Mesenchymal stem cell (in vitro differentiated cells and primary cell): ENCODE measurements around the gene HOXD9.

Experiments
- DNase-seq: peaks from one replicate; pipeline ENCODE4 v3.0.0-alpha.2; 2013
- H2AFZ ChIP-seq: one replicate; pipeline ENCODE4 v1.6.1; 2013; ENCODE audit warnings: low read depth, mild to moderate bottlenecking, control low read depth, inconsistent platforms, low read length, moderate library complexity
- H2AK5ac ChIP-seq: 2 replicates; pipeline ENCODE4 v1.6.1; 2013; ENCODE audit warnings: low read length, moderate library complexity, mild to moderate bottlenecking, inconsistent platforms; ENCODE audit not compliant: severe bottlenecking
- H2BK120ac ChIP-seq: one replicate; pipeline ENCODE4 v1.6.1; 2013; ENCODE audit warnings: low read depth, mild to moderate bottlenecking, inconsistent platforms, low read length, moderate library complexity
- H2BK12ac ChIP-seq, 2 experiments: one replicate each; pipeline ENCODE4 v1.6.1; 2013; ENCODE audit warnings: inconsistent platforms in 2 of 2, low read length in 2 of 2, mild to moderate bottlenecking in 2 of 2, moderate library complexity in 2 of 2, control low read depth in 1 of 2
- H2BK15ac ChIP-seq: one replicate; pipeline ENCODE4 v1.6.1; 2013; ENCODE audit warnings: mild to moderate bottlenecking, low read depth, inconsistent platforms; ENCODE audit not compliant: poor library complexity, severe bottlenecking
- H2BK5ac ChIP-seq: 2 replicates; pipeline ENCODE4 v1.6.1; 2013; ENCODE audit warnings: low read depth, mild to moderate bottlenecking, low read length, control low read depth, inconsistent platforms; ENCODE audit not compliant: poor library complexity, severe bottlenecking
- H3K14ac ChIP-seq, 2 experiments: one replicate each; pipeline ENCODE4 v1.6.1; 2013; ENCODE audit warnings: inconsistent platforms in 2 of 2, low read length in 2 of 2, control low read depth in 1 of 2, mild to moderate bottlenecking in 1 of 2, moderate library complexity in 1 of 2
- H3K18ac ChIP-seq, 2 experiments: one replicate each; pipeline ENCODE4 v1.6.1; 2013; ENCODE audit warnings: inconsistent platforms in 2 of 2, low read length in 2 of 2, control low read depth in 1 of 2, low read depth in 1 of 2, mild to moderate bottlenecking in 1 of 2
- H3K23ac ChIP-seq, 2 experiments: one replicate each; pipeline ENCODE4 v1.6.1; 2013; ENCODE audit warnings: inconsistent platforms in 2 of 2, low read length in 2 of 2, mild to moderate bottlenecking in 2 of 2, moderate library complexity in 2 of 2, control low read depth in 1 of 2
- H3K27ac ChIP-seq: 2 replicates; pipeline ENCODE4 v1.5.1; 2013; ENCODE audit warnings: mild to moderate bottlenecking, moderate library complexity, low read length, control low read depth, inconsistent platforms; ENCODE audit not compliant: poor library complexity, severe bottlenecking
- H3K27me3 ChIP-seq, 2 experiments: 2 replicates each; pipeline versions ENCODE4 v1.6.1 to v1.7.0; 2013; ENCODE audit warnings: low read length in 2 of 2, mild to moderate bottlenecking in 2 of 2, moderate library complexity in 2 of 2, control low read depth in 1 of 2, inconsistent platforms in 1 of 2; ENCODE audit not compliant: control insufficient read depth in 1 of 2, insufficient read depth in 1 of 2
- H3K36me3 ChIP-seq, 2 experiments: 2 replicates each; pipeline versions ENCODE4 v1.6.1 to v1.7.0; 2013; ENCODE audit warnings: low read length in 2 of 2, control low read depth in 1 of 2, inconsistent platforms in 1 of 2, low read depth in 1 of 2, mild to moderate bottlenecking in 1 of 2; ENCODE audit not compliant: insufficient read depth in 2 of 2, control insufficient read depth in 1 of 2
- H3K4ac ChIP-seq, 2 experiments: one replicate each; pipeline ENCODE4 v1.6.1; 2013; ENCODE audit warnings: inconsistent platforms in 2 of 2, low read length in 2 of 2, mild to moderate bottlenecking in 2 of 2, moderate library complexity in 2 of 2, control low read depth in 1 of 2, low read depth in 1 of 2
- H3K4me1 ChIP-seq: 2 replicates; pipeline ENCODE4 v1.6.1; 2013; ENCODE audit warnings: low read depth, low read length, control low read depth; ENCODE audit not compliant: control insufficient read depth, insufficient read depth
- H3K4me2 ChIP-seq: 2 replicates; pipeline ENCODE4 v1.6.1; 2013; ENCODE audit warnings: low read length, mild to moderate bottlenecking, inconsistent platforms; ENCODE audit not compliant: poor library complexity, severe bottlenecking
- H3K4me3 ChIP-seq, 2 experiments: 2 replicates each; pipeline versions ENCODE4 v1.5.1 to v1.7.0; 2013; ENCODE audit warnings: low read length in 2 of 2, mild to moderate bottlenecking in 2 of 2, control low read depth in 1 of 2, low read depth in 1 of 2; ENCODE audit not compliant: insufficient read depth in 1 of 2
- H3K79me1 ChIP-seq: replicated peaks from 2 replicates; pipeline ENCODE4 v1.6.1; 2013; ENCODE audit warnings: mild to moderate bottlenecking, control low read depth, low read length, inconsistent platforms; ENCODE audit not compliant: poor library complexity, severe bottlenecking
- H3K9ac ChIP-seq: 2 replicates; pipeline ENCODE4 v1.7.0; 2013; ENCODE audit warnings: mild to moderate bottlenecking, low read length, moderate library complexity
- H3K9me3 ChIP-seq: 2 replicates; pipeline ENCODE4 v1.7.0; 2013; ENCODE audit warnings: mild to moderate bottlenecking, low read length; ENCODE audit not compliant: control insufficient read depth
- H4K8ac ChIP-seq: one replicate; pipeline ENCODE4 v1.6.1; 2013; ENCODE audit warnings: inconsistent platforms, mild to moderate bottlenecking, low read length, moderate library complexity
- H4K91ac ChIP-seq: one replicate; pipeline ENCODE4 v1.6.1; 2013; ENCODE audit warnings: mild to moderate bottlenecking, low read length, inconsistent platforms
- WGBS: methylation state at CpG from one replicate; pipeline ENCODE4 v1.1.7; 2013; ENCODE audit warnings: mixed read lengths; 5-methylcytosine and 5-hydroxymethylcytosine counted together

The HOXD9 gene

DNA sequence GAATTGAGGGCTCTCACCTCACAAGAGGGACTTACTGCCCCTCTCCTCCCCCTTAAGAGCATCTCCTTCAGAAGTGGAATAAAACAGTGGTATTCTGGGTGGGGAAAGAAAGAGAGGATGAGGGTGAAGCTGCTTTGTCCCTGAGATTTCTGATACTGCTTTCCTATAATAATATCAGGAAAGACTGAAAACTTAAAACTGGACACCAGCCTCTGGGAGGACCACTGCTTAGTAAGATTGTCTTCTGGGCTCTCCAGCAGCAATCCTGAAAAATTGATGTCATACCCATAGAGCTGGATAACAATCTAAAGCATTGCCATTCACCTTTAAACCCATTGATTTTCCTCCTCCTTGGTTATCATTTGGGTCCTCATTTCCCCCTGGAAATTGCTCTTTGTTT, 24.1 kb downstream of the HOXD9 start:
- no peak overlapping the region for H2BK12ac ChIP-seq

DNA sequence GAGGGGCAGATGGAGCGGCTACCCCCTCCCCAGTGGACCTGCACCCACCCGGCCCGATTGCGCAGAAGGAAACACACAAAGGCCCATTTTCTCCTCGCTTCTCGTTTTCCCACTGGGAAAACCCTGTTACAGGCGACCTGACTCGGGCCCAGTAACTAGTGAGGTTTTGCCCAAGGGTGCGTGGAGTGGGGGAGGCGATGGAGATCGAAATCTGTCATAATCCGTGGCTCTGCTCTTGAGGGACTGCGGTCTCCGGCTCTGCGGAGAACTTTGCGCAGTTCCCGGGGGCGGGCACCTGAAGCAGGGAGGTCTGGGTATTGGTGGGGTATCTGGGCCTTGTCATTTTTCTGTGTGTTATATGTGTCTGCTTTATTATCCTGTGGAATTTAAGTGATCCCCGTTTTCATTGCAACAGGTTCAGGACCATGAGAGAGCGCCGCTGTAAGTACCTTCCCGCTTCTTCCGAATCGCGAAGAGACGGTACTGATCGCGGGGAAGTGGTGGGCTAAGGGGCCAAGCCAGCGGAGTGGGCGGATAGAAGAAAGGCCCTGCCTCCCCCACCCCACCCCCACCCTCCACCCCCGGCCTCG, 24.8 kb downstream of the HOXD9 start:
- peaks cover 3 to 10% of the 10 kb centered on the region in 2 experiments for H3K36me3 ChIP-seq
- no peak for DNase-seq
- no peak overlapping the region for H3K9ac ChIP-seq
- no peak overlapping the region for H3K23ac ChIP-seq
- H3K9me3 ChIP-seq, result no peaks in the 10 kb centered on the region
- peaks cover 9% of the 10 kb centered on the region for H3K4me1 ChIP-seq
- peaks cover 0 to 67% of the 10 kb centered on the region in 2 experiments for H3K27me3 ChIP-seq
- H4K91ac ChIP-seq, result no peak overlapping the region
- no peak overlapping the region for H3K4ac ChIP-seq
- no peak overlapping the region for H3K4me3 ChIP-seq
- no peak overlapping the region for H3K14ac ChIP-seq
- no peak overlapping the region for H2AK5ac ChIP-seq
- no peak overlapping the region for H3K18ac ChIP-seq
- 32% methylated on average over 19 of the region's 32 CpGs for WGBS
- peaks cover 14% of the 10 kb centered on the region for H3K79me1 ChIP-seq
- no peak overlapping the region for H2BK15ac ChIP-seq
- H2AFZ ChIP-seq, result no peak overlapping the region
- no peak overlapping the region for H4K8ac ChIP-seq
- no peak overlapping the region for H3K4me2 ChIP-seq
- no peak overlapping the region for H2BK5ac ChIP-seq
- no peak overlapping the region for H2BK120ac ChIP-seq
- no peak overlapping the region for H3K27ac ChIP-seq
- no peak overlapping the region for H2BK12ac ChIP-seq

More for the DNA sequence above, 24.1 kb downstream of the HOXD9 start:
- Histone ChIP-seq H3K9ac (no peak overlapping the region), H3K18ac (no peak overlapping the region), H2BK5ac (no peak overlapping the region), H3K79me1 (peaks cover 14% of the 10 kb centered on the region), H3K27ac (no peak overlapping the region), H3K23ac (no peak overlapping the region), H3K4ac (no peak overlapping the region), H3K36me3 (peaks cover 3 to 10% of the 10 kb centered on the region in 2 experiments), H2BK15ac (no peak overlapping the region), H4K91ac (no peak overlapping the region), H3K4me2 (no peak overlapping the region), H3K27me3 (peaks cover 0 to 69% of the 10 kb centered on the region in 2 experiments), H4K8ac (no peak overlapping the region), H3K4me1 (peaks cover 6% of the 10 kb centered on the region), H2AK5ac (no peak overlapping the region), H3K4me3 (no peak overlapping the region), H3K14ac (no peak overlapping the region), H3K9me3 (no peaks in the 10 kb centered on the region), H2BK120ac (no peak overlapping the region), H2AFZ (no peak overlapping the region)
- no peak for DNase-seq

DNA sequence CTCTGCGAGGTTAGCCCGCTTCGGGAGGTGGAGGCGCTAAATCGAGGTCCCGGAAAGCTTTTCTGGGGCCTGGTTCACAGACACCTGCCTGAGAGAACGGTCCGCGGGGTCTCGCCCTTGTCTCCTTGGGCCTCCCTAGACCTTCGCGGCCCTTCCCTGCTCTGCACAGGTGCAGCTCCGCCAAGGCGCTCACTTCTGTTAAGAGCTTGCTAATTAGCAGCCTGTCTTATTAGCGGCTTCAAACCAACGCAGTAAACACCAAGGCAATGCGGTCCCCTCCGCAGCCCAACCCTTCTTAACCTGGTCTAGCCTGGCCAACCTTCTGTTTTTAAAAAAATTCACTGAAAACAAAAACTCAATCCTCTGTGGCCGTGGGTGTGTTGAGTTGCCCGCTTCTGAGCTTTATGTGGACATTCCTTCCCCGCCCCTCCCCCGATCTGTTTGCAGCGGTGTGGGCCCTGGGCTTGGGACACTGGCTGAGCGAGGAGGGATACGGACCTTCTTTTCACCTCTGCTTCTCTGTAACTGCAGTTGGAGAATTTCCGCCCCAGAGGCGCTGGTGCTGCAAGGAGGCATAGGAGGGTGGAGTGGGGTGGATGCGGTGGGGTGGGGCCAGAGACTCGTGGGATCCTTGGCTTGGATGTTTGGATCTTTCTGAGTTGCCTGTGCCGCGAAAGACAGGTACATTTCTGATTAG, 25.4 kb downstream of the HOXD9 start:
- WGBS, result 18% methylated on average over 31 of the region's 31 CpGs

DNA sequence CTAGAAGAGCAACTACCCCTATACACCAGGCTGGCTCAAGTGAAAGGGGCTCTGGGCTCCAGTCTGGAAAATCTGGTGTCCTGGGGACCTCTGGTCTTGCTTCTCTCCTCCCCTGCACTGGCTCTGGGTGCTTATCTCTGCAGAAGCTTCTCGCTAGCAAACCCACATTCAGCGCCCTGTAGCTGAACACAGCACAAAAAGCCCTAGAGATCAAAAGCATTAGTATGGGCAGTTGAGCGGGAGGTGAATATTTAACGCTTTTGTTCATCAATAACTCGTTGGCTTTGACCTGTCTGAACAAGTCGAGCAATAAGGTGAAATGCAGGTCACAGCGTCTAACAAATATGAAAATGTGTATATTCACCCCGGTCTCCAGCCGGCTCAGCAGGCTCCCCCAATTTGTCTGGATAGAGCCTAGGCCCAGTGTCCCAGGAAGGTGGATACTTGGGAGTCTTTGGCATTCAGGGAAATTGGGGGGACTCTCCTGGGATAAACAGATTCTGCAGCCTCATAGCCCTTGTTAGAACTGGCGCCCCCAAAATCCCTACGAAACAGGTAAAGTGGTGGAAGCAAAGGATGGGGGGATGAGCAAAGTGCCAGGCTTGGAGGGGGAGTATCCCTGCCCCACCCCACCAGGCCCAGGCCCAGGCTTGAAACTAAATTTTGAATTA, 26.4 kb downstream of the HOXD9 start:
- peaks cover 12% of the 10 kb centered on the region for H3K4me1 ChIP-seq
- DNase-seq, result no peak
- H3K23ac ChIP-seq, result no peak overlapping the region
- no peak overlapping the region for H2BK15ac ChIP-seq
- H3K9me3 ChIP-seq, result no peaks in the 10 kb centered on the region
- H4K91ac ChIP-seq, result no peak overlapping the region
- no peak overlapping the region for H2BK12ac ChIP-seq
- no peak overlapping the region for H3K4me2 ChIP-seq
- no peak overlapping the region for H2AFZ ChIP-seq
- no peak overlapping the region for H3K18ac ChIP-seq
- H2BK120ac ChIP-seq, result no peak overlapping the region
- H3K27ac ChIP-seq, result no peak overlapping the region
- no peak overlapping the region for H3K14ac ChIP-seq
- H3K79me1 ChIP-seq, result peaks cover 8% of the 10 kb centered on the region
- H2AK5ac ChIP-seq, result no peak overlapping the region
- no peak overlapping the region for H3K9ac ChIP-seq
- no peak overlapping the region for H2BK5ac ChIP-seq
- no peak overlapping the region for H4K8ac ChIP-seq
- 45% methylated on average over 11 of the region's 11 CpGs for WGBS
- H3K4ac ChIP-seq, result no peak overlapping the region
- peaks cover 9 to 14% of the 10 kb centered on the region in 2 experiments for H3K36me3 ChIP-seq
- no peak overlapping the region for H3K4me3 ChIP-seq
- peaks cover 0 to 68% of the 10 kb centered on the region in 2 experiments for H3K27me3 ChIP-seq

More for the DNA sequence above, 25.4 kb downstream of the HOXD9 start:
- H4K8ac ChIP-seq, result no peak overlapping the region
- peaks cover 7 to 13% of the 10 kb centered on the region in 2 experiments for H3K36me3 ChIP-seq
- no peak overlapping the region for H3K4me3 ChIP-seq
- H3K4me1 ChIP-seq, result peaks cover 12% of the 10 kb centered on the region
- H3K4ac ChIP-seq, result no peak overlapping the region
- H2AFZ ChIP-seq, result no peak overlapping the region
- H3K27me3 ChIP-seq, result peaks cover 0 to 68% of the 10 kb centered on the region in 2 experiments
- no peak overlapping the region for H2BK120ac ChIP-seq
- H3K27ac ChIP-seq, result no peak overlapping the region
- DNase-seq, result no peak
- no peak overlapping the region for H2BK5ac ChIP-seq
- H3K18ac ChIP-seq, result no peak overlapping the region
- H2BK15ac ChIP-seq, result no peak overlapping the region
- H3K79me1 ChIP-seq, result peaks cover 13% of the 10 kb centered on the region
- H4K91ac ChIP-seq, result no peak overlapping the region
- H3K4me2 ChIP-seq, result no peak overlapping the region
- no peak overlapping the region for H3K14ac ChIP-seq
- H3K23ac ChIP-seq, result peak overlapping the region in 1 of 2 experiments; percentile 95
- H3K9ac ChIP-seq, result no peak overlapping the region
- no peak overlapping the region for H2BK12ac ChIP-seq
- H3K9me3 ChIP-seq, result no peaks in the 10 kb centered on the region
- no peak overlapping the region for H2AK5ac ChIP-seq
